ENCODE data around the gene UBLCP1.
"Not testable (repeated sequence)": the region's sequence is repeated elsewhere in the genome, so short reads cannot be mapped to it uniquely, and the experiment has no call there.

DNA sequence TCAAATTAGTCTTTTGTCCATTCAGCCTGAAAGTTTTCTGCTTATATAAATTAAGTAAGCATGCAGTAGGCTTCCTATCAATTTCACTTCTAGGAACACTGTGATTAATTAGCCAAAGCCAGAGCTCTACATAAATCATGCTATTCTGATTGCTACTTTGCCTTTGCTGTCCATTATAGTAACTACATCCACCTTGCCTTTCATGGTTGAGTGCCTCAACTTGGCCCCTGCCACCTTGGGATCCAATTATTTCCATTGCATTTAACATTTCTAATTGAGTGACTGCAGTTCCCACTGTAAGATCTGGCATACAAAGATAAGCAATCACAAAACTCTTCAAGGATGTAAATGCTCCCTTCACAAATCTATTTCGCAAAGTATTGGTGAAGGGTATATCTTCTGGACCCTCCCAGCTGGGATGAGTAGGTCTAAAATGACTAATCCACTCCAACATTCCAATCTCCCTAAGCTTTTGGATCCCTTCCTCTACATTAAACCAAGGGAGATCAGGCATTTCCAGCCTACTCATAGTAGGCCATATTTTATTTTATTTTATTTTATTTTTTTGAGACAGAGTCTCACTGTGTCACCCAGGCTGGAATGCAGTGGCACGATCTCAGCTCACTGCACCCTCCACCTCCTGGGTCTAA is 27.1 kb upstream of the UBLCP1 start:
- TF ChIP-seq POLR2A, CTCF (IDR thresholded peaks at IDR 0.05): not testable (repeated sequence)
